Lower leg skin (tissue), 3 donors: Measurements from ENCODE around the gene ANKRD13D.

ENCODE experiments used
- CTCF ChIP-seq, 3 donors: fragments of 450-650 bp; IDR thresholded peaks; one replicate each; pipeline ENCODE4 v1.5.1; 2016; ENCODE audit warnings: antibody characterized with exemption in 3 of 3, mild to moderate bottlenecking in 3 of 3, moderate library complexity in 2 of 3
- POLR2A ChIP-seq, 2 donors: fragments of 450-650 bp; IDR thresholded peaks; one replicate each; pipeline ENCODE4 v1.6.1; 2016 to 2017; ENCODE audit warnings: antibody characterized with exemption in 2 of 2, mild to moderate bottlenecking in 1 of 2, moderate library complexity in 1 of 2

- TF ChIP-seq CTCF (IDR thresholded peaks at IDR 0.05) (no peak), POLR2A (IDR thresholded peaks at IDR 0.05) (no peak)
Observed at GRCh38 chr11:67271541-67272284, 17.4 kb upstream of the ANKRD13D start.
